Liver (tissue), 3 donors: ENCODE results near the gene TRPC4AP.

Source experiments
- EGR1 ChIP-seq, 2 donors: IDR thresholded peaks; 2 replicates each; pipeline ENCODE4 v1.6.1; 2016 to 2018; ENCODE audit warnings: antibody characterized with exemption in 2 of 2, low read depth in 2 of 2
- FOXA1 ChIP-seq: IDR thresholded peaks from 2 replicates; pipeline ENCODE4 v1.6.1; 2016; ENCODE audit warnings: antibody characterized with exemption
- GABPA ChIP-seq, 2 donors: IDR thresholded peaks in 1 of 2; conservative IDR thresholded peaks in 1 of 2; 2 replicates each; pipeline ENCODE4 v1.6.1; 2016; ENCODE audit warnings: antibody characterized with exemption in 2 of 2, mild to moderate bottlenecking in 1 of 2, moderate library complexity in 1 of 2
- HNF4A ChIP-seq, 2 donors: conservative IDR thresholded peaks; 2 replicates each; pipeline ENCODE4 v1.6.1; 2016; ENCODE audit warnings: antibody characterized with exemption in 2 of 2, mild to moderate bottlenecking in 2 of 2
- JUND ChIP-seq, 2 donors: IDR thresholded peaks; 2 replicates each; pipeline ENCODE4 v1.6.1; 2016; ENCODE audit warnings: antibody characterized with exemption in 2 of 2
- NR2F2 ChIP-seq: IDR thresholded peaks from 2 replicates; pipeline ENCODE4 v1.6.1; 2016; ENCODE audit warnings: antibody characterized with exemption
- RAD21 ChIP-seq, 2 donors: IDR thresholded peaks; 2 replicates each; pipeline ENCODE4 v1.6.1; 2016; ENCODE audit warnings: antibody characterized with exemption in 2 of 2, mild to moderate bottlenecking in 2 of 2
- SP1 ChIP-seq: IDR thresholded peaks from 2 replicates; pipeline ENCODE4 v1.6.1; 2018; ENCODE audit warnings: antibody characterized with exemption, mild to moderate bottlenecking
- TAF1 ChIP-seq: conservative IDR thresholded peaks from 2 replicates; pipeline ENCODE4 v1.6.1; 2016; ENCODE audit warnings: antibody characterized with exemption, mild to moderate bottlenecking
- YY1 ChIP-seq: IDR thresholded peaks from 2 replicates; pipeline ENCODE4 v1.6.1; 2016; ENCODE audit warnings: antibody characterized with exemption, mild to moderate bottlenecking
- ZBTB33 ChIP-seq: IDR thresholded peaks from 2 replicates; pipeline ENCODE4 v1.6.1; 2016; ENCODE audit warnings: antibody characterized with exemption
- TF ChIP-seq, protein P1 (sequence below): fragments of 150-350 bp; IDR thresholded peaks from 2 replicates; pipeline ENCODE4 v1.5.1; 2017; ENCODE audit warnings: improper control_type of control experiment, low read depth, low read length; ENCODE audit not compliant: missing input control
- TF ChIP-seq, protein P2 (sequence below): IDR thresholded peaks from 2 replicates; pipeline ENCODE4 v1.6.1; 2016; ENCODE audit warnings: antibody characterized with exemption, mild to moderate bottlenecking
- TF ChIP-seq, protein P3 (sequence below): IDR thresholded peaks from 2 replicates; pipeline ENCODE4 v1.6.1; 2016; ENCODE audit warnings: antibody characterized with exemption
- donor health status: healthy.
- donor health status: healthy.

GRCh38 chr20:35020108-35020928 lies 72.3 kb downstream of the TRPC4AP start:
- no peak for TF ChIP-seq HNF4A (conservative IDR thresholded peaks at IDR 0.05)
- TF ChIP-seq, protein P1, sequence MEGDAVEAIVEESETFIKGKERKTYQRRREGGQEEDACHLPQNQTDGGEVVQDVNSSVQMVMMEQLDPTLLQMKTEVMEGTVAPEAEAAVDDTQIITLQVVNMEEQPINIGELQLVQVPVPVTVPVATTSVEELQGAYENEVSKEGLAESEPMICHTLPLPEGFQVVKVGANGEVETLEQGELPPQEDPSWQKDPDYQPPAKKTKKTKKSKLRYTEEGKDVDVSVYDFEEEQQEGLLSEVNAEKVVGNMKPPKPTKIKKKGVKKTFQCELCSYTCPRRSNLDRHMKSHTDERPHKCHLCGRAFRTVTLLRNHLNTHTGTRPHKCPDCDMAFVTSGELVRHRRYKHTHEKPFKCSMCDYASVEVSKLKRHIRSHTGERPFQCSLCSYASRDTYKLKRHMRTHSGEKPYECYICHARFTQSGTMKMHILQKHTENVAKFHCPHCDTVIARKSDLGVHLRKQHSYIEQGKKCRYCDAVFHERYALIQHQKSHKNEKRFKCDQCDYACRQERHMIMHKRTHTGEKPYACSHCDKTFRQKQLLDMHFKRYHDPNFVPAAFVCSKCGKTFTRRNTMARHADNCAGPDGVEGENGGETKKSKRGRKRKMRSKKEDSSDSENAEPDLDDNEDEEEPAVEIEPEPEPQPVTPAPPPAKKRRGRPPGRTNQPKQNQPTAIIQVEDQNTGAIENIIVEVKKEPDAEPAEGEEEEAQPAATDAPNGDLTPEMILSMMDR = no peak
- TF ChIP-seq SP1 = no peak
- TF ChIP-seq, protein P2, sequence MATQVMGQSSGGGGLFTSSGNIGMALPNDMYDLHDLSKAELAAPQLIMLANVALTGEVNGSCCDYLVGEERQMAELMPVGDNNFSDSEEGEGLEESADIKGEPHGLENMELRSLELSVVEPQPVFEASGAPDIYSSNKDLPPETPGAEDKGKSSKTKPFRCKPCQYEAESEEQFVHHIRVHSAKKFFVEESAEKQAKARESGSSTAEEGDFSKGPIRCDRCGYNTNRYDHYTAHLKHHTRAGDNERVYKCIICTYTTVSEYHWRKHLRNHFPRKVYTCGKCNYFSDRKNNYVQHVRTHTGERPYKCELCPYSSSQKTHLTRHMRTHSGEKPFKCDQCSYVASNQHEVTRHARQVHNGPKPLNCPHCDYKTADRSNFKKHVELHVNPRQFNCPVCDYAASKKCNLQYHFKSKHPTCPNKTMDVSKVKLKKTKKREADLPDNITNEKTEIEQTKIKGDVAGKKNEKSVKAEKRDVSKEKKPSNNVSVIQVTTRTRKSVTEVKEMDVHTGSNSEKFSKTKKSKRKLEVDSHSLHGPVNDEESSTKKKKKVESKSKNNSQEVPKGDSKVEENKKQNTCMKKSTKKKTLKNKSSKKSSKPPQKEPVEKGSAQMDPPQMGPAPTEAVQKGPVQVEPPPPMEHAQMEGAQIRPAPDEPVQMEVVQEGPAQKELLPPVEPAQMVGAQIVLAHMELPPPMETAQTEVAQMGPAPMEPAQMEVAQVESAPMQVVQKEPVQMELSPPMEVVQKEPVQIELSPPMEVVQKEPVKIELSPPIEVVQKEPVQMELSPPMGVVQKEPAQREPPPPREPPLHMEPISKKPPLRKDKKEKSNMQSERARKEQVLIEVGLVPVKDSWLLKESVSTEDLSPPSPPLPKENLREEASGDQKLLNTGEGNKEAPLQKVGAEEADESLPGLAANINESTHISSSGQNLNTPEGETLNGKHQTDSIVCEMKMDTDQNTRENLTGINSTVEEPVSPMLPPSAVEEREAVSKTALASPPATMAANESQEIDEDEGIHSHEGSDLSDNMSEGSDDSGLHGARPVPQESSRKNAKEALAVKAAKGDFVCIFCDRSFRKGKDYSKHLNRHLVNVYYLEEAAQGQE = no peak
- TF ChIP-seq NR2F2 = no peak
- no peak for TF ChIP-seq YY1
- TF ChIP-seq, protein P3, sequence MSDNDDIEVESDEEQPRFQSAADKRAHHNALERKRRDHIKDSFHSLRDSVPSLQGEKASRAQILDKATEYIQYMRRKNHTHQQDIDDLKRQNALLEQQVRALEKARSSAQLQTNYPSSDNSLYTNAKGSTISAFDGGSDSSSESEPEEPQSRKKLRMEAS = no peak
- TF ChIP-seq RAD21 (IDR thresholded peaks at IDR 0.05) = no peak
- TF ChIP-seq ZBTB33 = no peak
- TF ChIP-seq EGR1 (IDR thresholded peaks at IDR 0.05; ENCODE audit: low read depth in 2 of 2) = no peak
- no peak for TF ChIP-seq TAF1
- TF ChIP-seq GABPA (IDR thresholded peaks at IDR 0.05 in 1 of 2, conservative IDR thresholded peaks at IDR 0.05 in 1 of 2) = no peak
- TF ChIP-seq JUND (IDR thresholded peaks at IDR 0.05) = no peak
- TF ChIP-seq FOXA1 = no peak
